IPS-NIHi11 (cell line): ENCODE measurements around the gene B3GNT7.
"Not testable (repeated sequence)": the region's sequence is repeated elsewhere in the genome, so short reads cannot be mapped to it uniquely, and the experiment has no call there.

Experiments
- DNase-seq: peaks from one replicate; pipeline ENCODE4 v3.0.0; 2012; ENCODE audit warnings: mixed read lengths, low spot score

B3GNT7 gene

GRCh38 chr2:231395188-231396057 lies at the start of gene B3GNT7:
TSS of gene B3GNT7 (plus strand) at chr2:231395710. CDS start at chr2:231395804, 94 bp downstream.
- peak; percentile 90 for DNase-seq

- no peak for DNase-seq
These were observed 48.4 kb upstream of the B3GNT7 start for GRCh38 chr2:231347081-231347480.

GRCh38 chr2:231347638-231348037 lies 47.9 kb upstream of the B3GNT7 start:
- no peak for DNase-seq

GRCh38 chr2:231348173-231348572 lies 47.3 kb upstream of the B3GNT7 start:
- DNase-seq = no peak

GRCh38 chr2:231348704-231349373 lies 46.7 kb upstream of the B3GNT7 start:
- no peak for DNase-seq

GRCh38 chr2:231349374-231349735 lies 46.2 kb upstream of the B3GNT7 start:
- DNase-seq = not testable (repeated sequence)

- no peak for DNase-seq
These were observed 43.9 kb upstream of the B3GNT7 start for GRCh38 chr2:231351648-231352047.

- no peak for DNase-seq
These were observed 42.0 kb upstream of the B3GNT7 start for GRCh38 chr2:231353469-231353868.

GRCh38 chr2:231355508-231356465 lies 39.7 kb upstream of the B3GNT7 start:
- no peak for DNase-seq

- DNase-seq = no peak
These were observed 39.1 kb upstream of the B3GNT7 start for GRCh38 chr2:231356466-231356844.

GRCh38 chr2:231357048-231357447 lies 38.5 kb upstream of the B3GNT7 start:
- no peak for DNase-seq

GRCh38 chr2:231357931-231358330 lies 37.6 kb upstream of the B3GNT7 start:
- DNase-seq = no peak

GRCh38 chr2:231359441-231359840 lies 36.1 kb upstream of the B3GNT7 start:
- DNase-seq = no peak

- DNase-seq = no peak
These were observed 35.6 kb upstream of the B3GNT7 start for GRCh38 chr2:231359948-231360347.

GRCh38 chr2:231360401-231360800 lies 35.1 kb upstream of the B3GNT7 start:
- DNase-seq = no peak

GRCh38 chr2:231360881-231361371 lies 34.6 kb upstream of the B3GNT7 start:
- no peak for DNase-seq

GRCh38 chr2:231361701-231362554 lies 33.6 kb upstream of the B3GNT7 start:
- DNase-seq = no peak

GRCh38 chr2:231362555-231363184 lies 32.8 kb upstream of the B3GNT7 start:
- no peak for DNase-seq

- no peak for DNase-seq
These were observed 31.4 kb upstream of the B3GNT7 start for GRCh38 chr2:231364061-231364460.

GRCh38 chr2:231364961-231365810 lies 30.3 kb upstream of the B3GNT7 start:
- DNase-seq = no peak
